Measurements from ENCODE around the gene HPCAL1.
"Not testable (repeated sequence)": the region's sequence is repeated elsewhere in the genome, so short reads cannot be mapped to it uniquely, and the experiment has no call there.

HPCAL1 gene

DNA sequence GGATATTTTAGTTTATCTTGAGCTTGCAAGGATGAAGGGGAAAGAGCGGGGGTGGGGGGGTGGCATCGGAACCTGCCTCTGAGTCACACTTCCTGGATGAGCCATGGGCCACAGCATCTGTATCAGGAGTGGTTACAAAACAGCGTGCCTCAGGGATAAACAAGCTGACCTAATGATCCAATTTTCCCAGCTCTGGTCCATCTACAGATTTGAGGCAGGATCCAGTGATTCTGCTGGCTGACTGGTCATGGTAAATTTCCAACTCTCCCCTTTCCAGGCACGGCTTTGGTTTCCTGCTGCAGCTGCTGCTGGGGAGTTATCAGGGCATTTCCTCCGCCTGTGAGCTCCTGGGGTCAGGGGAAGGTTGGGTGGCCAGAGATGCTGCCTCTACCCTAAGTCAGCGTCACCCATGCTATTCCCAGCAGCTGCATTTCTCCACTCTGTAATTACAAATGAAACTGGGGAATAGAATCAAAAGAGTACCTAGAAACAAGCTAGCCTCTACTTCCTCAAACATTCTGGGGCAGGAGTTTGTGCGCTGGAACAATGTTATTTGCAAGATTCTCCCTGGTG, 4.7 kb upstream of the HPCAL1 start:
- Histone ChIP-seq H3K9me3 (no peaks in the 10 kb centered on the region), H3K4me3 (no peak overlapping the region), H3K36me3 (replicated peaks) (no peaks in the 10 kb centered on the region), H3K4me1 (peaks cover 4% of the 10 kb centered on the region), H3K27me3 (ENCODE audit: low read depth) (no peaks in the 10 kb centered on the region)
- in situ Hi-C loops (cut with MboI; ENCODE audit: low sequenced_read_pairs), result no loop called here
- DNase-seq (ENCODE audit: low spot score in 2 of 2), result no peak

- in situ Hi-C loops (cut with MboI; ENCODE audit: low sequenced_read_pairs); DNase-seq (ENCODE audit: low spot score in 2 of 2); H3K36me3 ChIP-seq (replicated peaks); H3K27me3 ChIP-seq (ENCODE audit: low read depth); H3K4me1 ChIP-seq; H3K4me3 ChIP-seq; H3K9me3 ChIP-seq: not testable (repeated sequence)
Observed at GRCh38 chr2:10298777-10299176, 3.9 kb upstream of the HPCAL1 start.

DNA sequence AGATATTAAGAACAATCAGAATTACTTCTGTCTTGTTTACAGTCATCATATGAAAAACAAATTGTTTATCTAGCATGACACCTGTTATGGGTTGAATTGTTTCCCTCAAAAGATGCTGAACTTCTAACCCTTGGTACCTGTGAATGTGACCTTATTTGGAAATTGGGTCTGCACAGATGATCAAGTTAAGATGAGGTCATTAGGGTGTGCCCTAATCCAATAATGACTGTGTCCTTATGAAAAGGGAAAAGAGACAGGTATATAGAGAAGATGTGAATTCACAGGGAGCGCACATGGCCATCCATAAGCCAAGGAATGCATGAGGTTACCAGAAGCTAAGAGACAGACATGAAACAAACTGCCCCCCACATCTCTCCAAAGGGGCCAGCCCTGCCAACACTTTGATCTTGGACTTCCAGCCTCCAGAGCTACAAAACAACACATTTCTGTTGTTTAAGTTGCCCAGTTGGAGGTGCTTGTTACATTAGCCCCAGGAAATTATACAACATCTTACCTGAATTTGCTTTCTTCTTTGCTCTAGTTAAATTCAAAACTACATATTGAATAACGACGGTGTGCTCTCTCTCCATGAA, 2.3 kb upstream of the HPCAL1 start:
- in situ Hi-C loops (cut with MboI; ENCODE audit: low sequenced_read_pairs), result no loop called here
- Histone ChIP-seq H3K36me3 (replicated peaks) (no peaks in the 10 kb centered on the region), H3K27me3 (ENCODE audit: low read depth) (no peaks in the 10 kb centered on the region), H3K9me3 (no peaks in the 10 kb centered on the region), H3K4me1 (peaks cover 14% of the 10 kb centered on the region), H3K4me3 (no peak overlapping the region)
- DNase-seq (ENCODE audit: low spot score in 2 of 2), result no peak

- in situ Hi-C loops (cut with MboI; ENCODE audit: low sequenced_read_pairs), result no loop called here
- H3K4me1 ChIP-seq, result peaks cover 17% of the 10 kb centered on the region
- no peaks in the 10 kb centered on the region for H3K27me3 ChIP-seq (ENCODE audit: low read depth)
- no peaks in the 10 kb centered on the region for H3K36me3 ChIP-seq (replicated peaks)
- H3K4me3 ChIP-seq, result no peak overlapping the region; the same call in 1 of the 2 replicates
- no peaks in the 10 kb centered on the region for H3K9me3 ChIP-seq
- DNase-seq (ENCODE audit: low spot score in 2 of 2), result no peak
Observed at GRCh38 chr2:10300997-10301940, 1.4 kb upstream of the HPCAL1 start.

DNA sequence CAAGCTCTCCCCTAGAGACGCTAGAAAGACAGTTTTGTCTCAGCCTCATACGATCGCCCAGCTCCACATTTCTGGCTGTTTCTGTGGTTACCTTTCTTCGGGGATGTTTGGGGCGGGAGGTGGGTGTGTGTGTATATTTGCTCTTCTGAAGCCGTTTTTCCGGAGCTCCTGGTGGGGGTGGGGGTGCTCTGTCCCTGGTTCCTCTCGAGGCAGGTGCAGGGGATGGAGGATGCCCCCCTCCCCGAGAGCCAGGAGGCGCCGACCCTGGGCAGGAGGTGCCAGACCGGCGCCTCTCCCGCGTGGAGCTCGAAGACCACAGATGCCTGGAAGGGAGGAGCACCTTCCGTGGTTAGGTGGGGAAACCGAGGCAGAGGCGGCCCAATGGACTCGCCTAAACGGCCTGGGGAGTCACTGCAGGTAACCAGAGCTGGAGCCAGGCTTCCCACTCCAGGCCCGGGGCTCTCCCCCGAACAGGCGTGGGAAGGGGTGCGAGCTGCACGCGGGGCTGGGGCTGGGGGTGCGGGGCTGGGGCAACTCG, 694 bp upstream of the HPCAL1 start:
- no peak for DNase-seq (ENCODE audit: low spot score in 2 of 2)
- Histone ChIP-seq H3K9me3 (no peaks in the 10 kb centered on the region), H3K27me3 (ENCODE audit: low read depth) (no peaks in the 10 kb centered on the region), H3K4me1 (peaks cover 17% of the 10 kb centered on the region), H3K4me3 (peak overlapping the region; percentile 68), H3K36me3 (replicated peaks) (no peaks in the 10 kb centered on the region)
- in situ Hi-C loops (cut with MboI; ENCODE audit: low sequenced_read_pairs), result no loop called here

GRCh38 chr2:10303181-10303693, 533 bp downstream of the HPCAL1 start:
- in situ Hi-C loops (cut with MboI; ENCODE audit: low sequenced_read_pairs), result no loop called here
- peak overlapping the region; percentile 68 for H3K4me3 ChIP-seq
- H3K36me3 ChIP-seq (replicated peaks), result no peaks in the 10 kb centered on the region
- H3K9me3 ChIP-seq, result no peaks in the 10 kb centered on the region
- peak in 1 of 2 experiments; percentile 42 for DNase-seq (ENCODE audit: low spot score in 2 of 2)
- no peaks in the 10 kb centered on the region for H3K27me3 ChIP-seq (ENCODE audit: low read depth)
- peaks cover 17% of the 10 kb centered on the region for H3K4me1 ChIP-seq

DNA sequence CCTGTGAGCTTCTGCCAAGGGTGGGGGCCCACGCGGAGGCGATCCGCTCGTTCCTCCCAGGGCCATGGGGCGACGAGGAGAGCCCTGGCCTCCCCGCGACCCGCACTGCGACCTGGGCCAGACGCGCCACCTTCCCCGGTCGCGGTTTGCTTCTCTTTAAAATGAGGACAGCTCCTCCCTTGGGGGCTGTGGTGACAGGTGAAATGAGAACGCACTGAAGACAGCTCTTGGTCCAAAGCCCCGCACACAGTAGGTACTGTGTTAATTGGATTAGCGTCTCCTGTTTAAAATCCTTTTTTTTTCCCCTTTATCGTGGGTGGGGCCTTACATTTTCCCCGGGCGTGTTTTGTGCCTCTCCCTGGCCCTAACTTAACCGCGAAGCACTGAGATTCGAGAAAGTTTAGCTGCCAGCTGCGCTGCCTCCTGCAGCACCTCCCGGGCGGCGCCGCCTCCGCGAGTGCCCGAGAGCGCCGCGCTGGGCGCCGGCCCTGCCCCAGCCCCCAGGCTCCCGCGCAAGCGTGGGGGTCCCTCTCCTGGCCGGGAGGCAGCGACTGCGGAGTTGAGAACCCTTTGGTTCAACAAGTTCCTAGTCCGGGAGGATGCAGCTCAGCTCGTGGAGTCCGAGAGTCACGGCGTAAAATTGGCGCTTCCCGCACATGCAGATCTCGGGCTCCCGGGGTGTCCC, 1.1 kb downstream of the HPCAL1 start:
- DNase-seq (ENCODE audit: low spot score in 2 of 2), result peak; percentile 15 to 69
- in situ Hi-C loops (cut with MboI; ENCODE audit: low sequenced_read_pairs), result no loop called here
- no peaks in the 10 kb centered on the region for H3K9me3 ChIP-seq
- no peaks in the 10 kb centered on the region for H3K27me3 ChIP-seq (ENCODE audit: low read depth)
- peaks cover 17% of the 10 kb centered on the region for H3K4me1 ChIP-seq
- H3K4me3 ChIP-seq, result peak overlapping the region; percentile 68
- H3K36me3 ChIP-seq (replicated peaks), result no peaks in the 10 kb centered on the region

GRCh38 chr2:10304458-10305253, 2.0 kb downstream of the HPCAL1 start:
- Histone ChIP-seq H3K9me3 (no peaks in the 10 kb centered on the region), H3K4me1 (peaks cover 17% of the 10 kb centered on the region), H3K36me3 (replicated peaks) (no peaks in the 10 kb centered on the region), H3K4me3 (peak overlapping the region; percentile 68), H3K27me3 (ENCODE audit: low read depth) (no peaks in the 10 kb centered on the region)
- DNase-seq (ENCODE audit: low spot score in 2 of 2), result peak in 1 of 2 experiments; percentile 16
- in situ Hi-C loops (cut with MboI; ENCODE audit: low sequenced_read_pairs), result no loop called here

GRCh38 chr2:10305254-10305635, 2.5 kb downstream of the HPCAL1 start:
- no peak for DNase-seq (ENCODE audit: low spot score in 2 of 2)
- Histone ChIP-seq H3K36me3 (replicated peaks) (no peaks in the 10 kb centered on the region), H3K4me3 (peak overlapping the region; percentile 68; the same call in 1 of the 2 replicates), H3K27me3 (ENCODE audit: low read depth) (no peaks in the 10 kb centered on the region), H3K9me3 (no peaks in the 10 kb centered on the region), H3K4me1 (peaks cover 17% of the 10 kb centered on the region)
- in situ Hi-C loops (cut with MboI; ENCODE audit: low sequenced_read_pairs), result no loop called here

DNA sequence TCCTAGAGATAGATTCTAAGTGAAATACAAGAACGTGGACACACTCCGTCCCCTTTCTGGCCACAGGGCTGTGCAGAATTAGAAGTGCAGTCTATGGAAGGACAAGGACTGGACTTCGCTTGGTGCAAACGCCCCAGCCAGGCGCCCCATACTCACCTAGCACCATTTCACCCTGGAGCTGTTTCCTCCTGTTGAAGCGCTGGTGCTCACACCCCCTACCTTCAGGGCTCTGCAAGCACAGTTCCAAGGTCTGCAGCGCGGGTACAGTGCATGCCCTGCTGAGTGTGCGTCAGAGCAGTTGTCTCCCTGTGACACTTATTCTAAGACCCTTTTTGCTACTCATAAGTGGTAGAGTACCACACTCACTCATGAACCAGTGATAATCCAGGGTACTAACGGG, 3.0 kb downstream of the HPCAL1 start:
- H3K4me1 ChIP-seq, result peaks cover 17% of the 10 kb centered on the region
- DNase-seq (ENCODE audit: low spot score in 2 of 2), result peak in 1 of 2 experiments; percentile 35
- no peaks in the 10 kb centered on the region for H3K36me3 ChIP-seq (replicated peaks)
- H3K9me3 ChIP-seq, result no peaks in the 10 kb centered on the region
- no peak overlapping the region for H3K4me3 ChIP-seq
- no peaks in the 10 kb centered on the region for H3K27me3 ChIP-seq (ENCODE audit: low read depth)
- in situ Hi-C loops (cut with MboI; ENCODE audit: low sequenced_read_pairs), result no loop called here

- DNase-seq (ENCODE audit: low spot score in 2 of 2), result no peak
- Histone ChIP-seq H3K4me1 (peaks cover 15% of the 10 kb centered on the region), H3K4me3 (no peak overlapping the region), H3K36me3 (replicated peaks) (no peaks in the 10 kb centered on the region), H3K9me3 (no peaks in the 10 kb centered on the region), H3K27me3 (ENCODE audit: low read depth) (no peaks in the 10 kb centered on the region)
- in situ Hi-C loops (cut with MboI; ENCODE audit: low sequenced_read_pairs), result no loop called here
Observed at GRCh38 chr2:10306901-10307463, 4.3 kb downstream of the HPCAL1 start.

- Histone ChIP-seq H3K4me1 (peaks cover 13% of the 10 kb centered on the region), H3K9me3 (no peaks in the 10 kb centered on the region), H3K4me3 (no peak overlapping the region), H3K36me3 (replicated peaks) (no peaks in the 10 kb centered on the region), H3K27me3 (ENCODE audit: low read depth) (no peaks in the 10 kb centered on the region)
- in situ Hi-C loops (cut with MboI; ENCODE audit: low sequenced_read_pairs), result no loop called here
- DNase-seq (ENCODE audit: low spot score in 2 of 2), result no peak
Observed at GRCh38 chr2:10307561-10308156, 5.0 kb downstream of the HPCAL1 start.
